GM23338 (cell line): ENCODE data around the gene TSHZ2. TPM values are rescaled to one million over a fixed set of nuclear protein-coding genes. Genes with fewer than 3 reads are reported as not detected.

Experiments
- ATAC-seq: fragments of 200-7000 bp; cut with Tn5 transposase; 3 replicates; pipeline ENCODE4 v1.9.1; 2020
- DNase-seq: peaks from one replicate; pipeline ENCODE4 v3.0.0-alpha.2; 2015; ENCODE audit warnings: low spot score
- H2AFZ ChIP-seq: fragments of 200-600 bp; sonication (generic); 2 replicates; pipeline ENCODE4 v1.8.0; 2016; ENCODE audit warnings: antibody characterized with exemption, mild to moderate bottlenecking, moderate library complexity
- H3F3A ChIP-seq: fragments of 200-600 bp; sonication (generic); replicated peaks from 2 replicates; pipeline ENCODE4 v1.8.0; 2017; ENCODE audit warnings: antibody characterized with exemption, mixed run types, low read depth
- H3K27ac ChIP-seq: fragments of 200-600 bp; sonication (generic); 2 replicates; pipeline ENCODE4 v1.6.1; 2016; ENCODE audit warnings: low read depth
- H3K27me3 ChIP-seq: fragments of 200-600 bp; sonication (generic); 2 replicates; pipeline ENCODE4 v1.8.0; 2016; ENCODE audit warnings: mild to moderate bottlenecking, mixed run types, moderate library complexity; ENCODE audit not compliant: insufficient read depth
- H3K36me3 ChIP-seq: fragments of 200-600 bp; sonication (generic); 2 replicates; pipeline ENCODE4 v1.8.0; 2016; ENCODE audit warnings: mild to moderate bottlenecking; ENCODE audit not compliant: insufficient read depth
- H3K4me1 ChIP-seq: fragments of 200-600 bp; sonication (generic); 2 replicates; pipeline ENCODE4 v1.8.0; 2016; ENCODE audit warnings: mild to moderate bottlenecking, moderate library complexity; ENCODE audit not compliant: insufficient read depth
- H3K4me2 ChIP-seq: fragments of 200-600 bp; sonication (generic); 2 replicates; pipeline ENCODE4 v1.7.1; 2017; ENCODE audit warnings: mixed run types
- H3K4me3 ChIP-seq: fragments of 200-600 bp; sonication (generic); 2 replicates; pipeline ENCODE4 v1.6.1; 2016; ENCODE audit warnings: mixed run types
- H3K79me2 ChIP-seq: fragments of 200-600 bp; sonication (generic); replicated peaks from 2 replicates; pipeline ENCODE4 v1.8.0; 2017; ENCODE audit warnings: mild to moderate bottlenecking; ENCODE audit not compliant: insufficient read depth
- H3K9me2 ChIP-seq: fragments of 200-600 bp; sonication (generic); 2 replicates; pipeline ENCODE4 v1.8.0; 2017; ENCODE audit not compliant: insufficient read depth
- H4K20me1 ChIP-seq: fragments of 200-600 bp; sonication (generic); replicated peaks from 2 replicates; pipeline ENCODE4 v1.8.0; 2017; ENCODE audit warnings: mild to moderate bottlenecking; ENCODE audit not compliant: insufficient read depth
- H3K27ac Mint-ChIP-seq: 2 replicates; pipeline ENCODE4 v1.8.0; 2020; ENCODE audit warnings: inconsistent platforms, mild to moderate bottlenecking, moderate library complexity, mixed read lengths
- H3K27me3 Mint-ChIP-seq: 3 replicates; pipeline ENCODE4 v1.8.0; 2022; ENCODE audit warnings: low read depth, mild to moderate bottlenecking, moderate library complexity, mixed read lengths, inconsistent platforms; ENCODE audit not compliant: insufficient read depth, poor library complexity
- H3K36me3 Mint-ChIP-seq: 3 replicates; pipeline ENCODE4 v1.8.0; 2021; ENCODE audit warnings: low read depth, mild to moderate bottlenecking, inconsistent platforms, moderate library complexity, mixed read lengths
- H3K4me1 Mint-ChIP-seq: 3 replicates; pipeline ENCODE4 v1.8.0; 2020; ENCODE audit warnings: mild to moderate bottlenecking, inconsistent platforms, mixed read lengths
- H3K4me3 Mint-ChIP-seq: 3 replicates; pipeline ENCODE4 v1.8.0; 2021; ENCODE audit warnings: moderate library complexity, mild to moderate bottlenecking, inconsistent platforms, mixed read lengths
- H3K9me3 Mint-ChIP-seq: 3 replicates; pipeline ENCODE4 v1.8.0; 2020; ENCODE audit warnings: moderate library complexity, mild to moderate bottlenecking, inconsistent platforms, mixed read lengths
- CREB1 ChIP-seq: fragments of 250-450 bp; sonication (Bioruptor Pico); IDR thresholded peaks from 2 replicates; pipeline ENCODE4 v1.5.0; 2020; ENCODE audit warnings: low read depth, mild to moderate bottlenecking, moderate library complexity
- EZH2 ChIP-seq: fragments of 200-600 bp; sonication (generic); IDR thresholded peaks from one replicate; pipeline ENCODE4 v1.8.0; 2017; ENCODE audit warnings: antibody characterized with exemption, mild to moderate bottlenecking, low read depth; ENCODE audit not compliant: unreplicated experiment
- EZH2phosphoT487 ChIP-seq: fragments of 200-600 bp; sonication (generic); IDR thresholded peaks from one replicate; pipeline ENCODE4 v1.8.1; 2018; ENCODE audit warnings: antibody characterized with exemption; ENCODE audit not compliant: unreplicated experiment
- NANOG ChIP-seq: IDR thresholded peaks from 2 replicates; pipeline ENCODE4 v1.6.1; 2016; ENCODE audit warnings: antibody characterized with exemption, borderline replicate concordance
- REST ChIP-seq: IDR thresholded peaks from one replicate; pipeline ENCODE4 v1.6.1; 2018; ENCODE audit warnings: antibody characterized with exemption; ENCODE audit not compliant: unreplicated experiment
- STAT1 ChIP-seq: IDR thresholded peaks from one replicate; pipeline ENCODE4 v1.6.1; 2016; ENCODE audit warnings: antibody characterized with exemption; ENCODE audit not compliant: unreplicated experiment
- ZNF331 ChIP-seq: fragments of 250-450 bp; sonication (Bioruptor Pico); IDR thresholded peaks from 2 replicates; pipeline ENCODE4 v1.5.0; 2020; ENCODE audit warnings: low read depth, mild to moderate bottlenecking, moderate library complexity
- ZNF462 ChIP-seq: fragments of 250-450 bp; sonication (Bioruptor Pico); IDR thresholded peaks from 2 replicates; pipeline ENCODE4 v1.5.0; 2020; ENCODE audit warnings: mild to moderate bottlenecking, moderate library complexity
- polyA plus RNA-seq: library from polyadenylated mRNA; unstranded; fragments of >200 nt; fragmentation: Nextera tagmentation; extraction: Ambion mirVana; gene quantifications from 2 replicates; pipeline ENCODE4 v1.2.1, GENCODE V29; 2016
- total RNA-seq: library from RNA; depleted of rRNA; stranded (reverse); fragments of >200 nt; shearing (Covaris generic); gene quantifications from 2 replicates; pipeline ENCODE4 v1.2.3, GENCODE V29; 2014
- TF ChIP-seq, protein P1 (sequence below), 2 experiments: fragments of 200-600 bp in 1 of 2; sonication (generic) in 1 of 2; conservative IDR thresholded peaks; 2 replicates each; pipeline versions ENCODE4 v1.5.1 to v1.6.1; 2016 to 2017; ENCODE audit warnings: antibody characterized with exemption in 2 of 2, low read depth in 2 of 2, mild to moderate bottlenecking in 2 of 2, moderate library complexity in 1 of 2

The TSHZ2 gene
- total and polyA plus RNA-seq, 2 experiments from 2014 or later: 0.49 to 1.3 TPM

DNA sequence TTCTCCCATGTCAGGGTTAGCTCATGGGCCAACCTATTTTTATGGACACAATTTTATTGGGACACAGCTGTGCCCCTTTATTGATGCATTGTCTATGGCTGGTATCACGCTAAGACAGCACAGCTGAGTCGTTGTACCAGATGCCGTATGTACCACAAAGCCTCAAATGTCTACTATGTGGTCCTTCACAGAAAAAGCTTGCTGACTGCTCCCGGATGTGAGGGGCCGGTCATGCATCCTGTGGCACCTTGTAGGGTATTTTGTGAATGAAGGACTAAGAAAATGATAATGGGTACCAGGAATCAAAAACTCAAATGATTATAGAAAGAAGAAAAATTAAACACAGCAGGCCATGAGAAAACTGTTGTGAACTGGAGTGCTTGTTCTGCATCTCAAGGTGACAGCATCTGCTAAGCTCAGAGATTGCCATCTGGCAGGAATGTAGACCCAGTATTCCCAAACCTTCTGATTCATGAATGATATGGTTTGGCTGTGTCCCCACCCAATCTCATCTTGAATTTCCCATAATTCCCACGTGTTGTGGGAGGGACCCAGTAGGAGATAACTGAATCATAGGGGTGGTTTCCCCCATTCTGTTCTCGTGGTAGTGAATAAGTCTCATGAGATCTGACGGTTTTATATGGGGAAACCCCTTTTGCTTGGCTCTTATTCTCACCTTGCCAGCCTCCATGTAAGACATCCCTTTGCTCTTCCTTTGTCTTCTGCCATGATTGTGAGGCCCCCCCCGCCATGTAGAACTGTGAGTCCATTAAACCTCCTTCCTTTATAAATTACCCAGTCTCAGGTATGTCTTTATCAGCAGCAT, 248.5 kb downstream of the TSHZ2 start:
- TF ChIP-seq NANOG: no peak
- TF ChIP-seq CREB1 (CRISPR knock-in tag): no peak
- TF ChIP-seq EZH2: no peak
- TF ChIP-seq REST: no peak
- TF ChIP-seq STAT1: no peak
- no peak for TF ChIP-seq EZH2phosphoT487

GRCh38 chr20:53221731-53222130, 249.6 kb downstream of the TSHZ2 start:
- no peaks in the 10 kb centered on the region for H3K79me2 ChIP-seq
- Mint-ChIP-seq H3K4me3 (no peak overlapping the region), H3K27me3 (no peaks in the 10 kb centered on the region), H3K4me1 (peaks cover 19% of the 10 kb centered on the region), H3K36me3 (peaks cover 13% of the 10 kb centered on the region; the same call in 2 of the 3 replicates), H3K27ac (no peak overlapping the region), H3K9me3 (peaks cover 13% of the 10 kb centered on the region)
- H3K4me3 ChIP-seq: no peak overlapping the region
- H3K4me1 ChIP-seq: peaks cover 24% of the 10 kb centered on the region
- no peaks in the 10 kb centered on the region for H3K36me3 ChIP-seq
- no peak for DNase-seq
- no peaks in the 10 kb centered on the region for H3K9me2 ChIP-seq
- no peak for TF ChIP-seq ZNF462 (CRISPR knock-in tag)
- no peak for TF ChIP-seq STAT1
- no peak for TF ChIP-seq ZNF331 (CRISPR knock-in tag)
- TF ChIP-seq, protein P1, sequence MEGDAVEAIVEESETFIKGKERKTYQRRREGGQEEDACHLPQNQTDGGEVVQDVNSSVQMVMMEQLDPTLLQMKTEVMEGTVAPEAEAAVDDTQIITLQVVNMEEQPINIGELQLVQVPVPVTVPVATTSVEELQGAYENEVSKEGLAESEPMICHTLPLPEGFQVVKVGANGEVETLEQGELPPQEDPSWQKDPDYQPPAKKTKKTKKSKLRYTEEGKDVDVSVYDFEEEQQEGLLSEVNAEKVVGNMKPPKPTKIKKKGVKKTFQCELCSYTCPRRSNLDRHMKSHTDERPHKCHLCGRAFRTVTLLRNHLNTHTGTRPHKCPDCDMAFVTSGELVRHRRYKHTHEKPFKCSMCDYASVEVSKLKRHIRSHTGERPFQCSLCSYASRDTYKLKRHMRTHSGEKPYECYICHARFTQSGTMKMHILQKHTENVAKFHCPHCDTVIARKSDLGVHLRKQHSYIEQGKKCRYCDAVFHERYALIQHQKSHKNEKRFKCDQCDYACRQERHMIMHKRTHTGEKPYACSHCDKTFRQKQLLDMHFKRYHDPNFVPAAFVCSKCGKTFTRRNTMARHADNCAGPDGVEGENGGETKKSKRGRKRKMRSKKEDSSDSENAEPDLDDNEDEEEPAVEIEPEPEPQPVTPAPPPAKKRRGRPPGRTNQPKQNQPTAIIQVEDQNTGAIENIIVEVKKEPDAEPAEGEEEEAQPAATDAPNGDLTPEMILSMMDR (conservative IDR thresholded peaks at IDR 0.05; ENCODE audit: low read depth in 2 of 2): no peak
- H2AFZ ChIP-seq: no peak overlapping the region
- no peak overlapping the region for H3K27ac ChIP-seq
- H3K27me3 ChIP-seq: no peaks in the 10 kb centered on the region
- no peaks in the 10 kb centered on the region for H4K20me1 ChIP-seq
- H3F3A ChIP-seq: no peaks in the 10 kb centered on the region
- H3K4me2 ChIP-seq: no peak overlapping the region
- ATAC-seq: no peak

More for the DNA sequence above, 248.5 kb downstream of the TSHZ2 start:
- no peak overlapping the region for H3K4me3 ChIP-seq
- no peaks in the 10 kb centered on the region for H3K9me2 ChIP-seq
- no peak overlapping the region for H3K27ac ChIP-seq
- no peak overlapping the region for H2AFZ ChIP-seq
- no peak overlapping the region for H3K27ac Mint-ChIP-seq
- H3K36me3 Mint-ChIP-seq: peaks cover 13% of the 10 kb centered on the region; the same call in 2 of the 3 replicates
- peaks cover 22% of the 10 kb centered on the region for H3K4me1 ChIP-seq
- H3K4me2 ChIP-seq: no peak overlapping the region
- no peak for ATAC-seq
- H3K79me2 ChIP-seq: no peaks in the 10 kb centered on the region
- no peak for DNase-seq
- no peaks in the 10 kb centered on the region for H3K36me3 ChIP-seq
- H3K9me3 Mint-ChIP-seq: peaks cover 13% of the 10 kb centered on the region
- H3K4me3 Mint-ChIP-seq: no peak overlapping the region
- no peaks in the 10 kb centered on the region for H3K27me3 Mint-ChIP-seq
- no peaks in the 10 kb centered on the region for H3F3A ChIP-seq
- no peaks in the 10 kb centered on the region for H4K20me1 ChIP-seq
- peaks cover 19% of the 10 kb centered on the region for H3K4me1 Mint-ChIP-seq
- H3K27me3 ChIP-seq: no peaks in the 10 kb centered on the region
